K562 (cell line): Measurements from ENCODE around the gene CDH6. TPM values are rescaled to one million over a fixed set of nuclear protein-coding genes. Genes with fewer than 3 reads are reported as not detected.

Experiments used
- ATAC-seq: fragments of 200-7000 bp; cut with Tn5 transposase; 3 replicates; pipeline ENCODE4 v1.9.1; 2020; ENCODE audit warnings: moderate library complexity
- BruUV-seq: library from RNA; stranded (reverse); fragments of 400-500 nt; replicated peaks from 2 replicates; lab custom pipeline; 2021; lab: Mats Ljungman, UMichigan
- CTCF ChIA-PET: fragments of 300-600 bp; formaldehyde crosslinking; extraction: SDS; loops from one replicate; lab custom pipeline; 2021; ENCODE audit warnings: low intra/inter-chr PET ratio; lab: Yijun Ruan, JAX
- POLR2A ChIA-PET: fragments of 300-600, 350-650 bp; sonication (Branson Sonifier 250); formaldehyde crosslinking; extraction: SDS; loops from one replicate; lab custom pipeline; 2021; ENCODE audit warnings: antibody characterized with exemption, inconsistent platforms; lab: Yijun Ruan, JAX
- DNase-seq, 4 experiments: peaks; one replicate each; pipeline versions ENCODE4 v3.0.0 to v3.0.0-alpha.2; 2011 to 2018; ENCODE audit warnings: low spot score in 3 of 4, mixed read lengths in 3 of 4; ENCODE audit errors: extremely low read depth in 1 of 4
- FAIRE-seq: peaks from 2 replicates; lab custom pipeline; 2011; peaks lifted over from hg19 to GRCh38; lab: Jason Lieb, UNC
- H2AFZ ChIP-seq: 2 replicates; pipeline ENCODE4 v1.6.0; 2011; ENCODE audit warnings: low read depth, low read length, control low read depth, inconsistent platforms
- H3K27ac ChIP-seq: fragments of 200-600 bp; 3 replicates; pipeline ENCODE4 v1.8.0; 2011; ENCODE audit warnings: low read depth, mild to moderate bottlenecking, control low read depth, inconsistent platforms, low read length, moderate library complexity, mixed read lengths; ENCODE audit errors: extremely low read depth
- H3K27me3 ChIP-seq, 2 experiments: fragments of 300-600 bp in 1 of 2; 2 replicates in 1 of 2; 3 replicates in 1 of 2; pipeline versions ENCODE4 v1.6.0 to v1.8.0; 2011; ENCODE audit warnings: inconsistent platforms in 2 of 2, low read length in 2 of 2, mild to moderate bottlenecking in 1 of 2, mixed read lengths in 1 of 2, moderate library complexity in 1 of 2; ENCODE audit not compliant: control insufficient read depth in 2 of 2, insufficient read depth in 2 of 2
- H3K36me3 ChIP-seq: fragments of 300-600 bp; 3 replicates; pipeline ENCODE4 v1.8.0; 2011; ENCODE audit warnings: mild to moderate bottlenecking, low read length, inconsistent platforms; ENCODE audit not compliant: control insufficient read depth, insufficient read depth
- H3K4me1 ChIP-seq, 2 experiments: fragments of 200-600 bp in 1 of 2; replicated peaks in 1 of 2; 2 replicates in 1 of 2; 3 replicates in 1 of 2; pipeline versions ENCODE4 v1.5.1 to v1.8.0; 2011; ENCODE audit warnings: inconsistent platforms in 2 of 2, low read length in 2 of 2, mild to moderate bottlenecking in 1 of 2, mixed read lengths in 1 of 2, moderate library complexity in 1 of 2; ENCODE audit not compliant: control insufficient read depth in 2 of 2, insufficient read depth in 2 of 2
- H3K4me2 ChIP-seq: 2 replicates; pipeline ENCODE4 v1.6.1; 2011; ENCODE audit warnings: low read length, control low read depth, inconsistent platforms, mixed read lengths; ENCODE audit not compliant: insufficient read depth
- H3K4me3 ChIP-seq: fragments of 200-600 bp; sonication (generic), shearing (Covaris generic); 2 replicates; pipeline ENCODE4 v1.5.1; 2016; ENCODE audit warnings: control low read depth, inconsistent platforms
- H3K79me2 ChIP-seq: fragments of 200-600 bp; 3 replicates; pipeline ENCODE4 v1.8.0; 2011; ENCODE audit warnings: low read length, inconsistent platforms; ENCODE audit not compliant: control insufficient read depth, insufficient read depth
- H3K9ac ChIP-seq, 2 experiments: 2 replicates each; pipeline versions ENCODE4 v1.6.0 to v1.6.1; 2011; ENCODE audit warnings: low read depth in 2 of 2, low read length in 2 of 2, control low read depth in 1 of 2, inconsistent platforms in 1 of 2, mild to moderate bottlenecking in 1 of 2, mixed read lengths in 1 of 2; ENCODE audit not compliant: insufficient read depth in 1 of 2
- H3K9me1 ChIP-seq: one replicate; pipeline ENCODE4 v1.6.0; 2011; ENCODE audit warnings: inconsistent platforms, mild to moderate bottlenecking, low read length, moderate library complexity; ENCODE audit not compliant: control insufficient read depth, insufficient read depth
- H3K9me3 ChIP-seq: replicated peaks from 2 replicates; pipeline ENCODE4 v1.5.1; 2011; ENCODE audit warnings: low read depth, low read length, inconsistent platforms; ENCODE audit not compliant: control insufficient read depth, insufficient read depth
- H4K20me1 ChIP-seq: replicated peaks from 2 replicates; pipeline ENCODE4 v1.6.1; 2011; ENCODE audit warnings: low read length, inconsistent platforms, mixed read lengths; ENCODE audit not compliant: control insufficient read depth, insufficient read depth
- CREB1 ChIP-seq, 2 experiments: sonication (generic) in 1 of 2; formaldehyde crosslinking in 1 of 2; IDR thresholded peaks; 2 replicates each; pipeline versions ENCODE4 v1.6.1 to v1.8.0; 2012 to 2022; ENCODE audit warnings: inconsistent platforms in 1 of 2, mild to moderate bottlenecking in 1 of 2, missing genetic modification reagents in 1 of 2, moderate library complexity in 1 of 2
- JUN ChIP-seq, 2 experiments: sonication (generic) in 1 of 2; formaldehyde crosslinking in 1 of 2; IDR thresholded peaks; 2 replicates each; pipeline versions ENCODE4 v1.6.1 to v1.8.0; 2012 to 2022; ENCODE audit warnings: borderline replicate concordance in 2 of 2, mild to moderate bottlenecking in 2 of 2, improper control_type of control experiment in 1 of 2, low read depth in 1 of 2, low read length in 1 of 2, missing genetic modification reagents in 1 of 2
- NR0B1 ChIP-seq: fragments of 450-650 bp; IDR thresholded peaks from one replicate; pipeline ENCODE4 v1.6.1; 2018; ENCODE audit warnings: mild to moderate bottlenecking, moderate library complexity; ENCODE audit not compliant: partially characterized antibody
- SOX6 ChIP-seq: fragments of 450-650 bp; IDR thresholded peaks from 2 replicates; pipeline ENCODE4 v1.6.1; 2014; ENCODE audit warnings: mild to moderate bottlenecking
- ZBTB17 ChIP-seq: fragments of 450-650 bp; formaldehyde crosslinking; IDR thresholded peaks from 2 replicates; pipeline ENCODE4 v1.4.0; 2020; ENCODE audit warnings: mild to moderate bottlenecking
- ZBTB7A ChIP-seq: IDR thresholded peaks from 2 replicates; pipeline ENCODE4 v1.6.1; 2011; ENCODE audit warnings: low read depth, mild to moderate bottlenecking, low read length, moderate library complexity, borderline replicate concordance; ENCODE audit not compliant: control insufficient read depth
- ZNF232 ChIP-seq: sonication (generic); formaldehyde crosslinking; IDR thresholded peaks from 2 replicates; pipeline ENCODE4 v1.8.0; 2022; ENCODE audit warnings: mild to moderate bottlenecking, missing genetic modification reagents
- ZSCAN29 ChIP-seq: fragments of 450-650 bp; IDR thresholded peaks from 2 replicates; pipeline ENCODE4 v1.6.1; 2017
- WGBS: fragments of 100-300 bp; shearing (Covaris generic); methylation state at CpG from one replicate; pipeline ENCODE4 v1.1.6; 2016; ENCODE audit warnings: low coverage, mixed read lengths; ENCODE audit not compliant: insufficient coverage; ENCODE audit errors: missing lambda C conversion rate; 5-methylcytosine and 5-hydroxymethylcytosine counted together
- in situ Hi-C: fragments of 300-500 bp; cut with MboI; formaldehyde crosslinking; loops from 4 replicates; pipeline ENCODE4 v1.15.0; 2018; ENCODE audit warnings: inconsistent platforms, mixed read lengths
- intact Hi-C: fragments of 100-400 bp; cut with micrococcal nuclease; formaldehyde crosslinking; loops from 2 replicates; pipeline ENCODE4 v1.14.2; 2022
- polyA plus RNA-seq, 8 experiments: library from polyadenylated mRNA; depleted of rRNA in 4 of 8; stranded (reverse) in 5 of 8; unstranded in 3 of 8; fragments of >200 nt; fragmentation: Nextera tagmentation in 2 of 8; fragmentation: Illumina TruSeq in 1 of 8; extraction: Ambion mirVana in 2 of 8; extraction: Trizol in 1 of 8; gene quantifications; 2 replicates each; pipeline versions ENCODE4 v1.2.1 to v1.2.3, GENCODE V29; 2011 to 2014; ENCODE audit warnings: inconsistent platforms in 1 of 8, missing spikeins in 1 of 8
- total RNA-seq, 7 experiments: library from RNA; depleted of rRNA in 6 of 7; stranded (reverse); fragments of >200 nt in 6 of 7; fragmentation: Illumina TruSeq in 2 of 7; extraction: Trizol in 2 of 7; gene quantifications; 2 replicates each; pipeline versions ENCODE4 v1.2.1 to v1.2.3, GENCODE V29; 2011 to 2021; ENCODE audit warnings: low replicate concordance in 1 of 7
- TF ChIP-seq, protein P1 (sequence below): fragments of 250-450 bp; sonication (Bioruptor Pico); IDR thresholded peaks from 2 replicates; pipeline ENCODE4 v1.5.0; 2021
- TF ChIP-seq, protein P2 (sequence below): sonication (generic); formaldehyde crosslinking; IDR thresholded peaks from 2 replicates; pipeline ENCODE4 v1.8.0; 2022; ENCODE audit warnings: mild to moderate bottlenecking, missing genetic modification reagents, borderline replicate concordance
- TF ChIP-seq, protein P3 (sequence below): sonication (generic); formaldehyde crosslinking; IDR thresholded peaks from 2 replicates; pipeline ENCODE4 v1.8.0; 2022; ENCODE audit warnings: mild to moderate bottlenecking, missing genetic modification reagents

The CDH6 gene
- total and polyA plus RNA-seq, 9 of the 15 experiments (the other 6 are each of a cell fraction or from before 2014, with no cell fraction given): not detected

DNA sequence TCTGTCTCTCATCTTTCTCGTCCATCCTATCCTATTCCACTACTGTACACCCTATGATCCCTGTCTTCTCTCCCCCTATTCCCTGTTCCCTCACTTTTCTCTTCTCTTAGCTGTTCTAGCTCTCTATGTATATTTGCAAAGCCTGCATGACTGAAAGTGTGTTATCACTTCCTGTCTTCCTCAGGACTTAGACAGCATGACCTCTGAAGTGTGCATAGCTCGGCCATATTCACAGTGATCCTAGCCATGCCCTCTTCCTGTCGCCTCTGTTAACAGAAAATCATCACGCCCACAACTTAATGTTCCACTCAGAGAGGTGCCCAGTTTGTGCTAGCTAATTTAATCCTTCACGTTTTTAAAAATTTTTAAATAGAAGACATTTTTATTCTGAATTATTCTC, 35.8 kb upstream of the CDH6 start:
- Histone ChIP-seq H2AFZ (no peak overlapping the region), H3K27ac (no peak overlapping the region), H3K4me2 (no peak overlapping the region), H3K4me3 (no peak overlapping the region), H3K36me3 (no peaks in the 10 kb centered on the region), H3K9ac (no peak overlapping the region), H3K4me1 (no peaks in the 10 kb centered on the region), H3K9me1 (no peaks in the 10 kb centered on the region), H4K20me1 (no peaks in the 10 kb centered on the region), H3K9me3 (no peaks in the 10 kb centered on the region), H3K27me3 (no peaks in the 10 kb centered on the region), H3K79me2 (no peaks in the 10 kb centered on the region)
- in situ Hi-C loops (no loop called here), intact Hi-C loops (no loop called here)
- no peak for FAIRE-seq
- DNase-seq: no peak
- ChIA-PET POLR2A (no interaction called here), CTCF (no interaction called here)
- no peak for TF ChIP-seq NR0B1
- no peak for TF ChIP-seq JUN (IDR thresholded peaks at IDR 0.05; ENCODE audit: borderline replicate concordance, low read depth, low read length)
- TF ChIP-seq JUN (CRISPR knock-in tag; IDR thresholded peaks at IDR 0.05; ENCODE audit: borderline replicate concordance): no peak
- TF ChIP-seq, protein P1, sequence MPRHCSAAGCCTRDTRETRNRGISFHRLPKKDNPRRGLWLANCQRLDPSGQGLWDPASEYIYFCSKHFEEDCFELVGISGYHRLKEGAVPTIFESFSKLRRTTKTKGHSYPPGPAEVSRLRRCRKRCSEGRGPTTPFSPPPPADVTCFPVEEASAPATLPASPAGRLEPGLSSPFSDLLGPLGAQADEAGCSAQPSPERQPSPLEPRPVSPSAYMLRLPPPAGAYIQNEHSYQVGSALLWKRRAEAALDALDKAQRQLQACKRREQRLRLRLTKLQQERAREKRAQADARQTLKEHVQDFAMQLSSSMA: no peak
- TF ChIP-seq, protein P2, sequence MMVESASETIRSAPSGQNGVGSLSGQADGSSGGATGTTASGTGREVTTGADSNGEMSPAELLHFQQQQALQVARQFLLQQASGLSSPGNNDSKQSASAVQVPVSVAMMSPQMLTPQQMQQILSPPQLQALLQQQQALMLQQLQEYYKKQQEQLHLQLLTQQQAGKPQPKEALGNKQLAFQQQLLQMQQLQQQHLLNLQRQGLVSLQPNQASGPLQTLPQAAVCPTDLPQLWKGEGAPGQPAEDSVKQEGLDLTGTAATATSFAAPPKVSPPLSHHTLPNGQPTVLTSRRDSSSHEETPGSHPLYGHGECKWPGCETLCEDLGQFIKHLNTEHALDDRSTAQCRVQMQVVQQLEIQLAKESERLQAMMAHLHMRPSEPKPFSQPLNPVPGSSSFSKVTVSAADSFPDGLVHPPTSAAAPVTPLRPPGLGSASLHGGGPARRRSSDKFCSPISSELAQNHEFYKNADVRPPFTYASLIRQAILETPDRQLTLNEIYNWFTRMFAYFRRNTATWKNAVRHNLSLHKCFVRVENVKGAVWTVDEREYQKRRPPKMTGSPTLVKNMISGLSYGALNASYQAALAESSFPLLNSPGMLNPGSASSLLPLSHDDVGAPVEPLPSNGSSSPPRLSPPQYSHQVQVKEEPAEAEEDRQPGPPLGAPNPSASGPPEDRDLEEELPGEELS (CRISPR knock-in tag): no peak
- TF ChIP-seq ZBTB17 (CRISPR knock-in tag): no peak
- no peak for TF ChIP-seq SOX6
- TF ChIP-seq ZSCAN29: no peak
- no peak for TF ChIP-seq ZNF232
- TF ChIP-seq, protein P3, sequence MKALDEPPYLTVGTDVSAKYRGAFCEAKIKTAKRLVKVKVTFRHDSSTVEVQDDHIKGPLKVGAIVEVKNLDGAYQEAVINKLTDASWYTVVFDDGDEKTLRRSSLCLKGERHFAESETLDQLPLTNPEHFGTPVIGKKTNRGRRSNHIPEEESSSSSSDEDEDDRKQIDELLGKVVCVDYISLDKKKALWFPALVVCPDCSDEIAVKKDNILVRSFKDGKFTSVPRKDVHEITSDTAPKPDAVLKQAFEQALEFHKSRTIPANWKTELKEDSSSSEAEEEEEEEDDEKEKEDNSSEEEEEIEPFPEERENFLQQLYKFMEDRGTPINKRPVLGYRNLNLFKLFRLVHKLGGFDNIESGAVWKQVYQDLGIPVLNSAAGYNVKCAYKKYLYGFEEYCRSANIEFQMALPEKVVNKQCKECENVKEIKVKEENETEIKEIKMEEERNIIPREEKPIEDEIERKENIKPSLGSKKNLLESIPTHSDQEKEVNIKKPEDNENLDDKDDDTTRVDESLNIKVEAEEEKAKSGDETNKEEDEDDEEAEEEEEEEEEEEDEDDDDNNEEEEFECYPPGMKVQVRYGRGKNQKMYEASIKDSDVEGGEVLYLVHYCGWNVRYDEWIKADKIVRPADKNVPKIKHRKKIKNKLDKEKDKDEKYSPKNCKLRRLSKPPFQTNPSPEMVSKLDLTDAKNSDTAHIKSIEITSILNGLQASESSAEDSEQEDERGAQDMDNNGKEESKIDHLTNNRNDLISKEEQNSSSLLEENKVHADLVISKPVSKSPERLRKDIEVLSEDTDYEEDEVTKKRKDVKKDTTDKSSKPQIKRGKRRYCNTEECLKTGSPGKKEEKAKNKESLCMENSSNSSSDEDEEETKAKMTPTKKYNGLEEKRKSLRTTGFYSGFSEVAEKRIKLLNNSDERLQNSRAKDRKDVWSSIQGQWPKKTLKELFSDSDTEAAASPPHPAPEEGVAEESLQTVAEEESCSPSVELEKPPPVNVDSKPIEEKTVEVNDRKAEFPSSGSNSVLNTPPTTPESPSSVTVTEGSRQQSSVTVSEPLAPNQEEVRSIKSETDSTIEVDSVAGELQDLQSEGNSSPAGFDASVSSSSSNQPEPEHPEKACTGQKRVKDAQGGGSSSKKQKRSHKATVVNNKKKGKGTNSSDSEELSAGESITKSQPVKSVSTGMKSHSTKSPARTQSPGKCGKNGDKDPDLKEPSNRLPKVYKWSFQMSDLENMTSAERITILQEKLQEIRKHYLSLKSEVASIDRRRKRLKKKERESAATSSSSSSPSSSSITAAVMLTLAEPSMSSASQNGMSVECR (CRISPR knock-in tag): no peak
- no peak for TF ChIP-seq CREB1 (IDR thresholded peaks at IDR 0.05)
- TF ChIP-seq CREB1 (CRISPR knock-in tag; IDR thresholded peaks at IDR 0.05): no peak
- no peak for TF ChIP-seq ZBTB7A
- ATAC-seq: no peak
- 0% methylated on average over 5 of the region's 5 CpGs for WGBS
- BruUV-seq: no TSS peak
